Adipocyte (in vitro differentiated cells): ENCODE measurements around the gene CCDC78.

Source experiments
- DNase-seq: peaks from one replicate; pipeline ENCODE4 v3.0.0-alpha.2; 2015; ENCODE audit warnings: low read depth
- H3K27me3 ChIP-seq: replicated peaks from 2 replicates; pipeline ENCODE4 v1.7.0; 2013; ENCODE audit warnings: mild to moderate bottlenecking, low read length, moderate library complexity; ENCODE audit not compliant: control insufficient read depth, insufficient read depth
- H3K36me3 ChIP-seq: 2 replicates; pipeline ENCODE4 v1.7.0; 2013; ENCODE audit warnings: low read length, mild to moderate bottlenecking, moderate library complexity; ENCODE audit not compliant: control insufficient read depth, insufficient read depth, severe bottlenecking
- H3K4me1 ChIP-seq: 2 replicates; pipeline ENCODE4 v1.7.0; 2013; ENCODE audit warnings: mild to moderate bottlenecking, low read length, moderate library complexity; ENCODE audit not compliant: control insufficient read depth, insufficient read depth
- H3K4me3 ChIP-seq: 2 replicates; pipeline ENCODE4 v1.7.0; 2013; ENCODE audit warnings: mild to moderate bottlenecking, low read length, moderate library complexity
- H3K9ac ChIP-seq: 2 replicates; pipeline ENCODE4 v1.7.0; 2013; ENCODE audit warnings: mild to moderate bottlenecking, low read length, moderate library complexity
- H3K9me3 ChIP-seq: 2 replicates; pipeline ENCODE4 v1.7.0; 2013; ENCODE audit warnings: mild to moderate bottlenecking, low read length, moderate library complexity; ENCODE audit not compliant: control insufficient read depth

The CCDC78 gene

GRCh38 chr16:682493-683395 is 43.5 kb downstream of the CCDC78 start:
- Histone ChIP-seq H3K9me3 (no peaks in the 10 kb centered on the region), H3K36me3 (peaks cover 25% of the 10 kb centered on the region), H3K9ac (peak overlapping the region; percentile 85), H3K4me3 (peak overlapping the region; percentile 83), H3K27me3 (no peaks in the 10 kb centered on the region), H3K4me1 (peaks cover 26% of the 10 kb centered on the region)
- no peak for DNase-seq

- Histone ChIP-seq H3K9me3 (no peaks in the 10 kb centered on the region), H3K36me3 (peaks cover 25% of the 10 kb centered on the region), H3K4me3 (peak overlapping the region; percentile 91), H3K4me1 (peaks cover 26% of the 10 kb centered on the region), H3K9ac (peak overlapping the region; percentile 96), H3K27me3 (no peaks in the 10 kb centered on the region)
- no peak for DNase-seq
Measured at GRCh38 chr16:681746-682427, 44.4 kb downstream of the CCDC78 start.

GRCh38 chr16:680967-681745 is 45.1 kb downstream of the CCDC78 start:
- H3K4me1 ChIP-seq: peaks cover 26% of the 10 kb centered on the region
- no peaks in the 10 kb centered on the region for H3K27me3 ChIP-seq
- peak; percentile 61 for DNase-seq
- no peaks in the 10 kb centered on the region for H3K9me3 ChIP-seq
- H3K36me3 ChIP-seq: peaks cover 20% of the 10 kb centered on the region
- peak overlapping the region; percentile 96 for H3K9ac ChIP-seq
- H3K4me3 ChIP-seq: peak overlapping the region; percentile 91

GRCh38 chr16:680625-680945 is 45.7 kb downstream of the CCDC78 start:
- DNase-seq: no peak
- Histone ChIP-seq H3K36me3 (peaks cover 20% of the 10 kb centered on the region), H3K9ac (peak overlapping the region; percentile 96), H3K4me1 (peaks cover 26% of the 10 kb centered on the region), H3K27me3 (no peaks in the 10 kb centered on the region), H3K9me3 (no peaks in the 10 kb centered on the region), H3K4me3 (peak overlapping the region; percentile 91)

- Histone ChIP-seq H3K4me1 (peaks cover 30% of the 10 kb centered on the region), H3K4me3 (peak within 1 kb of the TSS; percentile 91), H3K9me3 (no peaks in the 10 kb centered on the region), H3K9ac (peak within 1 kb of the TSS; percentile 96), H3K36me3 (peaks cover 20% of the 10 kb centered on the region), H3K27me3 (no peaks in the 10 kb centered on the region)
- DNase-seq: peak; percentile 96
Measured at GRCh38 chr16:679814-680624, 46.2 kb downstream of the CCDC78 start, which contains the start of gene STUB1. STUB1 (plus strand) TSS chr16:680410; CDS start chr16:680526, 116 bp downstream.

GRCh38 chr16:678858-679813 is 47.1 kb downstream of the CCDC78 start:
- Histone ChIP-seq H3K4me3 (peak overlapping the region; percentile 79), H3K4me1 (peaks cover 30% of the 10 kb centered on the region), H3K9ac (peak overlapping the region; percentile 78), H3K27me3 (no peaks in the 10 kb centered on the region), H3K9me3 (no peaks in the 10 kb centered on the region), H3K36me3 (peaks cover 20% of the 10 kb centered on the region)
- peak; percentile 70 for DNase-seq

GRCh38 chr16:678209-678857 is 47.9 kb downstream of the CCDC78 start:
- H3K9ac ChIP-seq: no peak overlapping the region
- H3K36me3 ChIP-seq: peaks cover 27% of the 10 kb centered on the region
- H3K27me3 ChIP-seq: no peaks in the 10 kb centered on the region
- H3K4me3 ChIP-seq: no peak overlapping the region
- no peaks in the 10 kb centered on the region for H3K9me3 ChIP-seq
- DNase-seq: no peak
- peaks cover 27% of the 10 kb centered on the region for H3K4me1 ChIP-seq

- H3K9ac ChIP-seq: no peak overlapping the region
- H3K36me3 ChIP-seq: peaks cover 28% of the 10 kb centered on the region
- DNase-seq: no peak
- peaks cover 19% of the 10 kb centered on the region for H3K4me1 ChIP-seq
- no peak overlapping the region for H3K4me3 ChIP-seq
- no peaks in the 10 kb centered on the region for H3K27me3 ChIP-seq
- no peaks in the 10 kb centered on the region for H3K9me3 ChIP-seq
Measured at GRCh38 chr16:677316-678190, 48.7 kb downstream of the CCDC78 start.

GRCh38 chr16:676913-677312 is 49.3 kb downstream of the CCDC78 start:
- DNase-seq: no peak
- H3K4me1 ChIP-seq: peaks cover 12% of the 10 kb centered on the region

More at GRCh38 chr16:676913-677312, 49.3 kb downstream of the CCDC78 start:
- no peak overlapping the region for H3K9ac ChIP-seq
- H3K9me3 ChIP-seq: no peaks in the 10 kb centered on the region
- H3K4me3 ChIP-seq: no peak overlapping the region
- no peaks in the 10 kb centered on the region for H3K27me3 ChIP-seq
- H3K36me3 ChIP-seq: peaks cover 28% of the 10 kb centered on the region
